Measurements from ENCODE around the gene PPME1. TPM values are rescaled to one million over a fixed set of nuclear protein-coding genes. Genes with fewer than 3 reads are reported as not detected.

The PPME1 gene
- total and polyA plus RNA-seq, 2 experiments from 2014 or later: 43.6 to 62.1 TPM

- Histone ChIP-seq H3K4me3 (no peak overlapping the region), H3K9me3 (ENCODE audit: low read depth) (no peaks in the 10 kb centered on the region), H3K36me3 (ENCODE audit: low read depth) (no peaks in the 10 kb centered on the region), H3F3A (ENCODE audit: insufficient read depth) (peaks cover 15% of the 10 kb centered on the region), H3K27ac (peak overlapping the region; percentile 85), H4K20me1 (ENCODE audit: insufficient read depth) (no peaks in the 10 kb centered on the region), H3K9ac (no peak overlapping the region), H2AFZ (no peak overlapping the region), H3K4me1 (ENCODE audit: insufficient read depth) (peaks cover 15% of the 10 kb centered on the region), H3K4me2 (ENCODE audit: unreplicated experiment) (no peak overlapping the region), H3K27me3 (replicated peaks; ENCODE audit: insufficient read depth) (no peaks in the 10 kb centered on the region), H3K9me2 (ENCODE audit: insufficient read depth) (no peaks in the 10 kb centered on the region), H3K79me2 (ENCODE audit: insufficient read depth) (no peaks in the 10 kb centered on the region)
- TF ChIP-seq EZH2phosphoT487 (IDR thresholded peaks at IDR 0.05; ENCODE audit: insufficient read depth, low read depth) (no peak), EZH2 (IDR thresholded peaks at IDR 0.05; ENCODE audit: insufficient read depth, poor library complexity, severe bottlenecking) (no peak)
- in situ Hi-C loops (cut with MboI): no loop called here
- no peak for DNase-seq
- 73 to 82% methylated on average over 4 of the region's 4 CpGs for WGBS, 2 experiments (ENCODE audit: low coverage in 1 of 2, low lambda C conversion rate in 2 of 2, missing lambda C conversion rate in 2 of 2)
Measured at GRCh38 chr11:74288911-74289310, 117.8 kb downstream of the PPME1 start.

- Histone ChIP-seq H3K9me2 (ENCODE audit: insufficient read depth) (no peaks in the 10 kb centered on the region), H3F3A (ENCODE audit: insufficient read depth) (no peaks in the 10 kb centered on the region), H3K9me3 (ENCODE audit: low read depth) (no peaks in the 10 kb centered on the region), H3K27ac (no peak overlapping the region), H3K79me2 (ENCODE audit: insufficient read depth) (no peaks in the 10 kb centered on the region), H2AFZ (no peak overlapping the region), H3K36me3 (ENCODE audit: low read depth) (no peaks in the 10 kb centered on the region), H4K20me1 (ENCODE audit: insufficient read depth) (no peaks in the 10 kb centered on the region), H3K9ac (no peak overlapping the region), H3K27me3 (replicated peaks; ENCODE audit: insufficient read depth) (no peaks in the 10 kb centered on the region), H3K4me2 (ENCODE audit: unreplicated experiment) (no peak overlapping the region), H3K4me3 (no peak overlapping the region), H3K4me1 (ENCODE audit: insufficient read depth) (no peaks in the 10 kb centered on the region)
- TF ChIP-seq EZH2 (IDR thresholded peaks at IDR 0.05; ENCODE audit: insufficient read depth, poor library complexity, severe bottlenecking): no peak
- no peak for TF ChIP-seq EZH2phosphoT487 (IDR thresholded peaks at IDR 0.05; ENCODE audit: insufficient read depth, low read depth)
- no peak for DNase-seq
- in situ Hi-C loops (cut with MboI): no loop called here
- WGBS, 2 experiments (ENCODE audit: low coverage in 1 of 2, low lambda C conversion rate in 2 of 2, missing lambda C conversion rate in 2 of 2): 88 to 94% methylated on average over 1 of the region's 1 CpG
Measured at GRCh38 chr11:74297484-74297883, 126.4 kb downstream of the PPME1 start.

GRCh38 chr11:74299015-74299414, 127.9 kb downstream of the PPME1 start:
- Histone ChIP-seq H3K9ac (no peak overlapping the region), H4K20me1 (ENCODE audit: insufficient read depth) (no peaks in the 10 kb centered on the region), H3K27me3 (replicated peaks; ENCODE audit: insufficient read depth) (no peaks in the 10 kb centered on the region), H3K4me2 (ENCODE audit: unreplicated experiment) (no peak overlapping the region), H3K79me2 (ENCODE audit: insufficient read depth) (no peaks in the 10 kb centered on the region), H3K4me3 (no peak overlapping the region), H3K9me2 (ENCODE audit: insufficient read depth) (no peaks in the 10 kb centered on the region), H2AFZ (no peak overlapping the region), H3K36me3 (ENCODE audit: low read depth) (no peaks in the 10 kb centered on the region), H3K27ac (no peak overlapping the region), H3K9me3 (ENCODE audit: low read depth) (no peaks in the 10 kb centered on the region), H3K4me1 (ENCODE audit: insufficient read depth) (no peaks in the 10 kb centered on the region), H3F3A (ENCODE audit: insufficient read depth) (no peaks in the 10 kb centered on the region)
- in situ Hi-C loops (cut with MboI): no loop called here
- WGBS, 2 experiments (ENCODE audit: low coverage in 1 of 2, low lambda C conversion rate in 2 of 2, missing lambda C conversion rate in 2 of 2): 50 to 63% methylated on average over 3 of the region's 3 CpGs
- TF ChIP-seq EZH2phosphoT487 (IDR thresholded peaks at IDR 0.05; ENCODE audit: insufficient read depth, low read depth): no peak
- no peak for TF ChIP-seq EZH2 (IDR thresholded peaks at IDR 0.05; ENCODE audit: insufficient read depth, poor library complexity, severe bottlenecking)
- no peak for DNase-seq

Small RNA genes lying within 50 kb of the gene (small RNA-seq; reads per million reads assigned to genes)
- gene AP002392.1 (ENCODE audit: low read depth, low replicate concordance) (not detected), gene RF00409 (ENCODE audit: low read depth, low replicate concordance) (not detected)

Other genes with a start within 250 kb of the PPME1 start
- gene DNAJB13, start 220.3 kb upstream of the PPME1 start, total RNA-seq (2014; rRNA removed; shearing (Covaris generic)): not detected in 2 replicates
- 0.41 TPM in 2 replicates for gene DNAJB13, start 220.3 kb upstream of the PPME1 start, polyA plus RNA-seq (2016; fragmentation: Nextera tagmentation; extraction: Ambion mirVana)
- 2.4 TPM in 1 of 2 replicates, not detected in the other for gene UCP2, start 188.4 kb upstream of the PPME1 start, total RNA-seq (2014; rRNA removed; shearing (Covaris generic))
- 2.0 and 2.8 TPM in 2 replicates for gene UCP2, start 188.4 kb upstream of the PPME1 start, polyA plus RNA-seq (2016; fragmentation: Nextera tagmentation; extraction: Ambion mirVana)
- gene UCP3, start 162.2 kb upstream of the PPME1 start, total RNA-seq (2014; rRNA removed; shearing (Covaris generic)): 0.11 TPM in 1 of 2 replicates, not detected in the other
- gene UCP3, start 162.2 kb upstream of the PPME1 start, polyA plus RNA-seq (2016; fragmentation: Nextera tagmentation; extraction: Ambion mirVana): 0.22 TPM in 1 of 2 replicates, not detected in the other
- gene C2CD3, start 287 bp upstream of the PPME1 start, total RNA-seq (2014; rRNA removed; shearing (Covaris generic)): 9.2 and 29.6 TPM in 2 replicates
- 6.9 and 7.3 TPM in 2 replicates for gene C2CD3, start 287 bp upstream of the PPME1 start, polyA plus RNA-seq (2016; fragmentation: Nextera tagmentation; extraction: Ambion mirVana)
- 24.3 and 26.4 TPM in 2 replicates for gene P4HA3, start 140.4 kb downstream of the PPME1 start, total RNA-seq (2014; rRNA removed; shearing (Covaris generic))
- 30.6 and 34.8 TPM in 2 replicates for gene P4HA3, start 140.4 kb downstream of the PPME1 start, polyA plus RNA-seq (2016; fragmentation: Nextera tagmentation; extraction: Ambion mirVana)
- gene PGM2L1, start 227.1 kb downstream of the PPME1 start, total RNA-seq (2014; rRNA removed; shearing (Covaris generic)): 4.6 and 5.2 TPM in 2 replicates
- 4.7 and 5.1 TPM in 2 replicates for gene PGM2L1, start 227.1 kb downstream of the PPME1 start, polyA plus RNA-seq (2016; fragmentation: Nextera tagmentation; extraction: Ambion mirVana)